ENCODE results near the gene DENND4A.
"Not testable (repeated sequence)": the region's sequence is repeated elsewhere in the genome, so short reads cannot be mapped to it uniquely, and the experiment has no call there.

Gene DENND4A

DNA sequence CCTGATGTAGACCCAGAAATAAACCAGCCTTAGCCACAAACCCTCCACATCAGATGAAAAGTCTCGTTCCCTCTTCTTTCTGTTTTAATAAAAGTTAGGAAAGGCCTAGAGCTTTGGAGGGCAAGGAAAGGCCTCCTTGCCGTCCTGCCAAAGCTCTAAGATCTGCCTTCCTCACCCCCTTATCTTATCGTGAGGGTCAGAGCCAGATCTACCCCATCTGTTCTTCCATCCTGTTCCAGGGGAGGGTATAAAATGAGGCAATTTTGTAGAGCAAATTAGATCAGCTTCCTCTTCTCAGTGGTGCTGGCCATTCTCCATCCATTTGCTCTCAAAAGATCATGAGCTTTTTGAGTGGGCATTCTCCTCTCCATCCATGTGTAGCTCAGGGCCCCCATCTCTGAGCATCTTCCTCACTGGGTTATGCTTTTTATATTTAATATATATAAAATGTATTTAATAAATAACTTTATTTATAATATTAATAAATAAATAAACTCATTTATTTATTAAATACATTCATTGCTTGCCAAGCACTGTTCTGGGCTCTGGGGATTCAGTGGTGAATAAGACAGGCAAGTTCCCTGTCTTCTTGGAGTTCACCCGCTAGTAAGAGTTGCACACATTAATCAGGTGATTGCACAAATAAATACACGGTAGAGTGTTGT is 172.3 kb downstream of the DENND4A start:
- H3K9ac ChIP-seq (ENCODE audit: insufficient read length, low read depth) = no peak overlapping the region
- no peaks in the 10 kb centered on the region for H3K27me3 ChIP-seq (ENCODE audit: insufficient read depth, insufficient read length)
- peaks cover 5% of the 10 kb centered on the region for H3K36me3 ChIP-seq (ENCODE audit: insufficient read depth, insufficient read length, low read length)
- TF ChIP-seq SUZ12 (IDR thresholded peaks at IDR 0.05; ENCODE audit: extremely low read depth, insufficient read depth, insufficient read length) (no peak), ZNF274 (IDR thresholded peaks at IDR 0.05; ENCODE audit: low read depth, low read length) (no peak), YY1 (IDR thresholded peaks at IDR 0.05; ENCODE audit: insufficient read depth, insufficient read length) (no peak)
- no peak overlapping the region for H3K4me3 ChIP-seq (ENCODE audit: insufficient read length, low read depth)
- H3K9me3 ChIP-seq (ENCODE audit: insufficient read depth, low read length) = no peaks in the 10 kb centered on the region
- no peaks in the 10 kb centered on the region for H3K4me1 ChIP-seq (ENCODE audit: insufficient read depth, insufficient read length)
- no peak for DNase-seq (ENCODE audit: low read depth, low spot score)

DNA sequence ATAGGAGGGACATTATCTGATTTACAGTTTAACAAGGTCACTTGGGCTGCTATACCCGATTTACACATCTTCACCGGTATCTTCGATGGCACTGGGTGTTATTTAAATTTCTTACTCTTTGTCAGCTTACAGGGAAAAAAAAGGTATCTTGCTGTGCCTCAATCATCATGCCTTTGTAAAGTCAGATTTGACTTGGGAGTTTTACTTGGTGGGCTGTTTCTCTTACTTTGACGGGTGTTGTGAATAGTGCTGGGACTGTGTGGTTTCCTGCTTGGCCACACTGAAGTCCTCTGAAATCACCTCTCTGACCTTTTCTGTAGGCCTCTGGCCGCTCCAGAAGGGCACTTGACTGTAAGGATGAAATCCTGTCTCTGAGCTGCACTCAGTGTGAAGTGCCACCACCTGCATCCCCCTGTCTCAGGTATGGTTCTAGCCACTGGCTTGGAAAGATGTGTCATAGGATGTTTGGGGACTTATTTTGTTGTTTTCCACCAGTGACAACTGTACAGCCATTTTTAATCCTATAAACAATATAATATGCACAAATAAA is 173.5 kb downstream of the DENND4A start:
- no peak overlapping the region for H3K4me3 ChIP-seq (ENCODE audit: insufficient read length, low read depth)
- no peaks in the 10 kb centered on the region for H3K9me3 ChIP-seq (ENCODE audit: insufficient read depth, low read length)
- no peaks in the 10 kb centered on the region for H3K4me1 ChIP-seq (ENCODE audit: insufficient read depth, insufficient read length)
- DNase-seq (ENCODE audit: low read depth, low spot score) = no peak
- H3K9ac ChIP-seq (ENCODE audit: insufficient read length, low read depth) = peak overlapping the region; percentile 11
- no peaks in the 10 kb centered on the region for H3K36me3 ChIP-seq (ENCODE audit: insufficient read depth, insufficient read length, low read length)
- H3K27me3 ChIP-seq (ENCODE audit: insufficient read depth, insufficient read length) = no peaks in the 10 kb centered on the region
- TF ChIP-seq SUZ12 (IDR thresholded peaks at IDR 0.05; ENCODE audit: extremely low read depth, insufficient read depth, insufficient read length) (no peak), ZNF274 (IDR thresholded peaks at IDR 0.05; ENCODE audit: low read depth, low read length) (no peak), YY1 (IDR thresholded peaks at IDR 0.05; ENCODE audit: insufficient read depth, insufficient read length) (no peak)

DNA sequence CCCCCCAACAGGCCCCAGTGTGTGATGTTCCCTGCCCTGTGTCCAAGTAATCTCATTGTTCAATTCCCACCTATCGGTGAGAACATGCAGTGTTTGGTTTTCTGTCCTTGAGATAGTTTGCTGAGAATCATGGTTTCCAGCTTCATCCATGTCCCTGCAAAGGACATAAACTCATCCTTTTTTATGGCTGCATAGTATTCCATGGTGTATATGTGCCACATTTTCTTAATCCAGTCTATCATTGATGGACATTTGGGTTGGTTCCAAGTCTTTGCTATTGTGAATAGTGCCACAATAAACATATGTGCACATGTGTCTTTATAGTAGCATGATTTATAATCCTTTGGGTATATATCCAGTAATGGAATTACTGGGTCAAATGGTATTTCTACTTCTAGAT is 176.2 kb downstream of the DENND4A start:
- H3K4me3 ChIP-seq (ENCODE audit: insufficient read length, low read depth); H3K36me3 ChIP-seq (ENCODE audit: insufficient read depth, insufficient read length, low read length); H3K9me3 ChIP-seq (ENCODE audit: insufficient read depth, low read length); H3K9ac ChIP-seq (ENCODE audit: insufficient read length, low read depth); H3K4me1 ChIP-seq (ENCODE audit: insufficient read depth, insufficient read length); DNase-seq (ENCODE audit: low read depth, low spot score); H3K27me3 ChIP-seq (ENCODE audit: insufficient read depth, insufficient read length): not testable (repeated sequence)

- H3K4me1 ChIP-seq (ENCODE audit: insufficient read depth, insufficient read length) = no peaks in the 10 kb centered on the region
- H3K4me3 ChIP-seq (ENCODE audit: insufficient read length, low read depth) = no peak overlapping the region
These were observed 178.9 kb downstream of the DENND4A start for GRCh38 chr15:65612949-65613744.

DNA sequence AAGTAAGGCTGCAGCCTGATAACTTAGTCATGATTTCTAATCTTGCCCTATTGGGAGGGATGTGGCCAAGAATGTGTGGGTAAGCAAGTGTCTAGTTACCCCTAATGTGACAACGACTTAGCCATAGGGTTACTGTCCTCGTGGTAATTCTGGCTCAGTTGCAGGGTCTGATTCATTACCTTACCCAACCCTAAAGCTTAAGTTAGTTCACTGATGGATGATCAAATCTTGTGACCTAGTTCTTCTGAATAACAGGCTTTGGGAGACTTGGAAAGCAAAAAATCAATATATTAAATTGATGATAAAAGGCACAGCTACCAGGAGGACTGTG is 179.5 kb downstream of the DENND4A start:
- H3K9ac ChIP-seq (ENCODE audit: insufficient read length, low read depth) = peak overlapping the region; percentile 12
- DNase-seq (ENCODE audit: low read depth, low spot score) = no peak
- H3K36me3 ChIP-seq (ENCODE audit: insufficient read depth, insufficient read length, low read length) = peaks cover 6% of the 10 kb centered on the region
- no peaks in the 10 kb centered on the region for H3K4me1 ChIP-seq (ENCODE audit: insufficient read depth, insufficient read length)
- no peak overlapping the region for H3K4me3 ChIP-seq (ENCODE audit: insufficient read length, low read depth)
- TF ChIP-seq SUZ12 (IDR thresholded peaks at IDR 0.05; ENCODE audit: extremely low read depth, insufficient read depth, insufficient read length) = no peak
- TF ChIP-seq ZNF274 (IDR thresholded peaks at IDR 0.05; ENCODE audit: low read depth, low read length) = no peak
- no peak for TF ChIP-seq YY1 (IDR thresholded peaks at IDR 0.05; ENCODE audit: insufficient read depth, insufficient read length)
- no peaks in the 10 kb centered on the region for H3K9me3 ChIP-seq (ENCODE audit: insufficient read depth, low read length)
- H3K27me3 ChIP-seq (ENCODE audit: insufficient read depth, insufficient read length) = no peaks in the 10 kb centered on the region

More at GRCh38 chr15:65612949-65613744, 178.9 kb downstream of the DENND4A start:
- TF ChIP-seq YY1 (IDR thresholded peaks at IDR 0.05; ENCODE audit: insufficient read depth, insufficient read length) = no peak
- Histone ChIP-seq H3K27me3 (ENCODE audit: insufficient read depth, insufficient read length) (no peaks in the 10 kb centered on the region), H3K9me3 (ENCODE audit: insufficient read depth, low read length) (no peaks in the 10 kb centered on the region), H3K36me3 (ENCODE audit: insufficient read depth, insufficient read length, low read length) (peaks cover 6% of the 10 kb centered on the region), H3K9ac (ENCODE audit: insufficient read length, low read depth) (no peak overlapping the region)
- DNase-seq (ENCODE audit: low read depth, low spot score) = no peak

DNA sequence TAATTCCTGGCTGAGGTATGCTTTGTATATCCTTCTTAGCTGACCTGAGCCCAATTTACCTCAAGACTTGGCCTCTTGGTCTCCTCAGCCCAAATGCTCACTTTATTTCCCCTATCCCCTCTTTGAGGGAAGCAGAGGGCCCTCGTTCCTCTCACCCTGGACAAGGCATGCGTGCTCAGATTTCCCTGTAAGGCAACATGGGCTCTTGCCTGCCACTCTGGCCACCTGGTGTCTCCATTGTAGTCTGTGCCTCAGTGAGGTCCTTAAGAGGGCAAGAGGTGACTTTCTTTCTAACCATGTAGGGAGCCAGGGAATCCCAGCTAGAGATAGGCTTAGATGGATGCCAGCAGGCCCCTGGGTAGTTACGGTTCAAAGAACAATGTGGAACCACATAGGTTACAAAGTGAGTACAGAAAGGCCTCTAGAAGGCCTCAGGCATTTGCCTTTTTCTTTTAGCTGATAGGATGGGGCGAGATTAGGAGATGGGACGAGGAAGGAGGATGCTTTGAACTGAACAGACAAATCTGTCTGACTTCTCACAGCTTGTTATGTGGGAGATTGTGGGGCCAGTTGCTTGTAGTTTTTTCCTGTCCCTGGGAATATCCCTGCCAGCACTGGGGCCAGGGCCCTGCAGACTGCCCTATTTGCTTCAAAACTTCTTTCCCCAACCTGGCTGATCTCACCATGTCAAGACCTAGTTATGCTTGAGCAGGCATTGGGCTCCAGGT is 180.0 kb downstream of the DENND4A start:
- TF ChIP-seq ZNF274 (IDR thresholded peaks at IDR 0.05; ENCODE audit: low read depth, low read length) (no peak), YY1 (IDR thresholded peaks at IDR 0.05; ENCODE audit: insufficient read depth, insufficient read length) (no peak), SUZ12 (IDR thresholded peaks at IDR 0.05; ENCODE audit: extremely low read depth, insufficient read depth, insufficient read length) (no peak)
- H3K9me3 ChIP-seq (ENCODE audit: insufficient read depth, low read length) = no peaks in the 10 kb centered on the region
- no peaks in the 10 kb centered on the region for H3K4me1 ChIP-seq (ENCODE audit: insufficient read depth, insufficient read length)
- peak overlapping the region; percentile 97 for H3K4me3 ChIP-seq (ENCODE audit: insufficient read length, low read depth)
- H3K9ac ChIP-seq (ENCODE audit: insufficient read length, low read depth) = peak overlapping the region; percentile 83
- no peak for DNase-seq (ENCODE audit: low read depth, low spot score)
- peaks cover 10% of the 10 kb centered on the region for H3K36me3 ChIP-seq (ENCODE audit: insufficient read depth, insufficient read length, low read length)
- H3K27me3 ChIP-seq (ENCODE audit: insufficient read depth, insufficient read length) = no peaks in the 10 kb centered on the region
